Esophagus muscularis mucosa (tissue), 4 donors: ENCODE data around the gene WDR64. TPM values are rescaled to one million over a fixed set of nuclear protein-coding genes. Genes with fewer than 3 reads are reported as not detected.

Experiments used
- DNase-seq: peaks from one replicate; pipeline ENCODE4 v3.0.0-alpha.2; 2017; ENCODE audit errors: extremely low spot score
- H3K27ac ChIP-seq, 4 donors: fragments of 200-600 bp; sonication (generic); replicated peaks in 1 of 4; 1 replicate in 3 of 4; 2 replicates in 1 of 4; pipeline ENCODE4 v1.5.1; 2016 to 2019; ENCODE audit warnings: mild to moderate bottlenecking in 1 of 4
- H3K27me3 ChIP-seq, 4 donors: fragments of 200-600 bp; sonication (generic); one replicate each; pipeline versions ENCODE4 v1.5.1 to v1.6.0; 2016 to 2019
- H3K36me3 ChIP-seq, 4 donors: fragments of 200-600 bp; sonication (generic); one replicate each; pipeline ENCODE4 v1.5.1; 2016 to 2019
- H3K4me1 ChIP-seq, 4 donors: fragments of 200-600 bp; sonication (generic); one replicate each; pipeline ENCODE4 v1.5.1; 2016 to 2019
- H3K4me3 ChIP-seq, 4 donors: fragments of 200-600 bp; sonication (generic); 1 replicate in 2 of 4; 2 replicates in 2 of 4; pipeline ENCODE4 v1.5.1; 2016 to 2019; ENCODE audit warnings: mild to moderate bottlenecking in 4 of 4, moderate library complexity in 1 of 4
- H3K9me3 ChIP-seq, 4 donors: fragments of 200-600 bp; sonication (generic); 1 replicate in 3 of 4; 2 replicates in 1 of 4; pipeline ENCODE4 v1.5.1; 2016 to 2019
- CTCF ChIP-seq, 3 experiments: fragments of 200-600 bp in 2 of 3; fragments of 450-650 bp in 1 of 3; sonication (generic) in 2 of 3; IDR thresholded peaks; one replicate each; pipeline ENCODE4 v1.5.1; 2017 to 2019; ENCODE audit warnings: antibody characterized with exemption in 3 of 3, mild to moderate bottlenecking in 2 of 3, moderate library complexity in 1 of 3
- EP300 ChIP-seq: sonication (generic); formaldehyde crosslinking; IDR thresholded peaks from one replicate; pipeline ENCODE4 v1.6.1; 2017; ENCODE audit warnings: antibody characterized with exemption
- POLR2A ChIP-seq: fragments of 450-650 bp; IDR thresholded peaks from one replicate; pipeline ENCODE4 v1.6.1; 2017; ENCODE audit warnings: antibody characterized with exemption, moderate library complexity, mild to moderate bottlenecking, low read depth
- POLR2AphosphoS5 ChIP-seq, 2 donors: sonication (generic); formaldehyde crosslinking; IDR thresholded peaks; one replicate each; pipeline ENCODE4 v1.6.1; 2017; ENCODE audit warnings: antibody characterized with exemption in 2 of 2
- WGBS: methylation state at CpG from one replicate; pipeline ENCODE4 v1.1.5; 2018; 5-methylcytosine and 5-hydroxymethylcytosine counted together
- intact Hi-C: fragments of 100-400 bp; cut with DNase I; formaldehyde crosslinking; loops from one replicate; pipeline ENCODE4 v1.15.1; 2023
- total RNA-seq, 4 donors: library from RNA; depleted of rRNA; stranded (reverse); fragments of >200 nt; gene quantifications; one replicate each; pipeline versions ENCODE4 v1.1.0 to v1.2.1, GENCODE V29; 2016

Gene WDR64
- total RNA-seq, 4 donors from 2014 or later, result not detected

- DNase-seq, result no peak
- H3K36me3 ChIP-seq, result no peaks in the 10 kb centered on the region
- TF ChIP-seq POLR2AphosphoS5 (IDR thresholded peaks at IDR 0.05), result no peak
- no peak for TF ChIP-seq EP300
- no peak for TF ChIP-seq POLR2A
- no peak for TF ChIP-seq CTCF (IDR thresholded peaks at IDR 0.05)
- H3K9me3 ChIP-seq, result no peaks in the 10 kb centered on the region
- intact Hi-C loops, result no loop called here
- no peaks in the 10 kb centered on the region for H3K4me1 ChIP-seq
- no peak overlapping the region for H3K4me3 ChIP-seq
- WGBS, result 99% methylated on average over 2 of the region's 2 CpGs
- no peak overlapping the region for H3K27ac ChIP-seq
- H3K27me3 ChIP-seq, result peaks cover 0 to 4% (median 0%) of the 10 kb centered on the region in 4 donors
Observed at GRCh38 chr1:241682921-241683320, 30.8 kb downstream of the WDR64 start.

DNA sequence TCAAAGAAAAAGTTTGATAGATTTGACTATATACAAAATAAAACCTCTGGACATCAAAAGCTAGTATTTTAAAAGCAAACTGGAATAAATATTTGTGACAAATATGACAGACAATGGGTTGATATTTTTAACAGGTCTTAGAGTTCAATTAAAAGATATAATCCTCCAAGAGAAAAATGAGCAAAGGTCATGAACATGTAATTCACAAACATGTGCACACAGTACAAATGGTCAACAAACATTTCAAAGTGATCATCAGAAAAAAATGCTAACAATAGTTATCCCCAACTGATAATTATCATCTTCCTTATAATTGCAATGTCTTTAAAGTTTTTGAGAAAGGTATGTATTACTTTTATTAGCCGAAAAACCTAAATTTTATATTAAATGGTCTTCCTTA is 32.0 kb downstream of the WDR64 start:
- TF ChIP-seq POLR2AphosphoS5 (IDR thresholded peaks at IDR 0.05) (no peak), POLR2A (no peak), CTCF (IDR thresholded peaks at IDR 0.05) (no peak), EP300 (no peak)

GRCh38 chr1:241688940-241689368 is 36.9 kb downstream of the WDR64 start:
- Histone ChIP-seq H3K36me3 (no peaks in the 10 kb centered on the region), H3K9me3 (peaks cover 0 to 4% (median 0%) of the 10 kb centered on the region in 4 donors), H3K4me1 (no peaks in the 10 kb centered on the region), H3K27ac (no peak overlapping the region), H3K27me3 (no peaks in the 10 kb centered on the region), H3K4me3 (no peak overlapping the region)
- DNase-seq, result no peak
- intact Hi-C loops, result no loop called here
- WGBS, result 43% methylated on average over 2 of the region's 2 CpGs
- TF ChIP-seq POLR2AphosphoS5 (IDR thresholded peaks at IDR 0.05) (no peak), EP300 (no peak), CTCF (IDR thresholded peaks at IDR 0.05) (no peak), POLR2A (no peak)

More for the DNA sequence above, 32.0 kb downstream of the WDR64 start:
- 93% methylated on average over 1 of the region's 1 CpG for WGBS
- H3K27me3 ChIP-seq, result peaks cover 0 to 4% (median 0%) of the 10 kb centered on the region in 4 donors
- intact Hi-C loops, result no loop called here
- no peak overlapping the region for H3K4me3 ChIP-seq
- no peaks in the 10 kb centered on the region for H3K36me3 ChIP-seq
- no peak for DNase-seq
- peaks cover 0 to 2% (median 0%) of the 10 kb centered on the region in 4 donors for H3K9me3 ChIP-seq
- H3K4me1 ChIP-seq, result no peaks in the 10 kb centered on the region
- H3K27ac ChIP-seq, result no peak overlapping the region

- WGBS, result 79% methylated on average over 9 of the region's 9 CpGs
Observed at GRCh38 chr1:241695246-241696171, 43.4 kb downstream of the WDR64 start.

More at GRCh38 chr1:241695246-241696171, 43.4 kb downstream of the WDR64 start:
- no peaks in the 10 kb centered on the region for H3K9me3 ChIP-seq
- TF ChIP-seq EP300 (no peak), POLR2A (no peak), POLR2AphosphoS5 (IDR thresholded peaks at IDR 0.05) (no peak), CTCF (IDR thresholded peaks at IDR 0.05) (no peak)
- intact Hi-C loops, result no loop called here
- no peak overlapping the region for H3K4me3 ChIP-seq
- no peak for DNase-seq
- H3K27me3 ChIP-seq, result no peaks in the 10 kb centered on the region
- H3K36me3 ChIP-seq, result no peaks in the 10 kb centered on the region
- H3K27ac ChIP-seq, result no peak overlapping the region
- H3K4me1 ChIP-seq, result no peaks in the 10 kb centered on the region
